NB4 (cell line): ENCODE measurements around the gene NIPAL4.

Source experiments
- CTCF ChIP-seq: IDR thresholded peaks from one replicate; pipeline ENCODE4 v1.5.1; 2012; ENCODE audit warnings: low read depth, low read length
- MYC ChIP-seq: IDR thresholded peaks from 2 replicates; pipeline ENCODE4 v1.6.1; 2011; ENCODE audit warnings: low read depth, low read length
- POLR2A ChIP-seq: IDR thresholded peaks from 2 replicates; pipeline ENCODE4 v1.6.1; 2011; ENCODE audit warnings: mild to moderate bottlenecking; ENCODE audit not compliant: insufficient read length; ENCODE audit errors: extremely low read depth

GRCh38 chr5:157521704-157522029, 61.7 kb downstream of the NIPAL4 start:
- TF ChIP-seq CTCF (no peak), POLR2A (no peak), MYC (no peak)
